ENCODE results near the gene GLB1L3.
A peak's percentile ranks its signal among the peaks of the same experiment; 100 is the strongest.
"Not testable (repeated sequence)": the region's sequence is repeated elsewhere in the genome, so short reads cannot be mapped to it uniquely, and the experiment has no call there.

Gene GLB1L3

GRCh38 chr11:134252346-134253187, 23.6 kb upstream of the GLB1L3 start:
- peak in 1 of 5 donors; percentile 15 for DNase-seq

- peak; percentile 89 to 96 (median 95) for DNase-seq
These were observed 22.8 kb upstream of the GLB1L3 start, which contains the start of the genes ACAD8 and THYN1 for GRCh38 chr11:134253188-134253993. ACAD8 (plus strand) TSS chr11:134253568; CDS start chr11:134253601, 33 bp downstream. THYN1 (minus strand) TSS chr11:134253352; CDS start chr11:134252882, 470 bp downstream.

DNA sequence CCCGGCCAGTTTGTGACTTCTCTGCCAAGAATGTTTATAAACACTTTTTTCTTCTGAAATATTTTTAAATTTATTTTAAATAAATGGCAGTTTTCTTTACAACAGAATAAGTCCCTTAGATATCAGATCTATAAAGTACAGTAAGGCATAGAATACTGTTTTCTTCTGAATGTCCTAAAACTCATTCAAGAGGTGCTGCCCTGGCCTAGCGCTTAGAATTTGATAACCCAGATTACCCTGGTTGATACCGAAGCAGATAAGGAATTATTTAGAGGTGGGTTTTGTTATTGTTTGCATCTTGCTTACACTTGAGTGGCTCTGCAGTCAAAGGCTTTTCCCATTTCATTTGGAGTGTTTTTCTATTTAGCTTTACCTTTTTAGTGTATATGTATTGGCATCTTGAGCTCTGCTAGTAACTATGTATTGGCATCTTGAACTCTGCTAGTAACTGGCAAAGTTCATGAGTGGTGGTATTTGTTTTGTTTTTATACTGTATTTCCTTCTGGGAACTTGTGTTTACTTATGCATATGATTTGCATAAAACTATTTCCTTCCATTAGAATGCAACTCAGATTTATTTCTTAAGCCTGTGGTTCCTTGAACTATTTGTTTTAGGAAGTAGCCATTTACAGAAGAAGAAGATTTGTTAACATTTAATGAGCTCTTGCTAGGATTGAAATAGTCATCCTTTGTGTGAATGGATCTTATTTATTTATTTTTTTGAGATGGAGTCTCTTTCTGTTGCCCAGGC, 21.6 kb upstream of the GLB1L3 start:
- DNase-seq = no peak

GRCh38 chr11:134255184-134255561, 21.0 kb upstream of the GLB1L3 start:
- not testable (repeated sequence) for DNase-seq

DNA sequence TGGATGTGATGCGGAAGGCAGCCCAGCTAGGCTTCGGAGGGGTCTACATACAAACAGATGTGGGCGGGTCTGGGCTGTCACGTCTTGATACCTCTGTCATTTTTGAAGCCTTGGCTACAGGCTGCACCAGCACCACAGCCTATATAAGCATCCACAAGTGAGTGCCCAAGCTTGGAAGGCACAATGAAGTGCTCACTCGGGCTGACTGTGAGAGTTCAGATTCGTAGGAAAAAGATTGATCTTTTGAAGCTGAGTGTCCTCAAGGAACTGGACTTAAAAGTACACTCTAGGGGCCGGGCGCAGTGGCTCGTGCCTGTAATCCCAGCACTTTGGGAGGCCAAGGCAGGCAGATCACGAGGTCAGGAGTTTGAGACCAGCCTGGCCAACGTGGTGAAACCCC, 19.1 kb upstream of the GLB1L3 start:
- DNase-seq = no peak

DNA sequence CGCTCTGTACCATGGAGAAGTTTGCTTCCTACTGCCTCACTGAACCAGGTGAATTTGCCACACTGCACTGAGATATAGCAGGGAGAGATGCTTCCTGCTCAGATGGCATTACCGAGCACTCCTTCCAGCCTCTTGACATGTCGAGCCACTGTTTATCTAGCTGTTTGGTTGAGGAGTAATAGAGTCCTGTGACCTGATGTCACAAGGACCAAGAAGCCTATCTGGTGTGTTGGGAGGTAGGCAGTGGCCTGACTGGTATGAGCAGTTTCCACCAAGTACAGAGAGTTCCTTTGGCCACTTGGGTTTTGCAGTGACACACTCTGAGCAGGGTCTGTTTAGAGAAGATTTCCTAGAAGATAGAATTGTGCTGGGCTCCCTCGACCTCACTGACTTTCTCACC, 17.6 kb upstream of the GLB1L3 start:
- DNase-seq = no peak

- DNase-seq = no peak
These were observed 15.7 kb upstream of the GLB1L3 start for GRCh38 chr11:134260503-134260902.

DNA sequence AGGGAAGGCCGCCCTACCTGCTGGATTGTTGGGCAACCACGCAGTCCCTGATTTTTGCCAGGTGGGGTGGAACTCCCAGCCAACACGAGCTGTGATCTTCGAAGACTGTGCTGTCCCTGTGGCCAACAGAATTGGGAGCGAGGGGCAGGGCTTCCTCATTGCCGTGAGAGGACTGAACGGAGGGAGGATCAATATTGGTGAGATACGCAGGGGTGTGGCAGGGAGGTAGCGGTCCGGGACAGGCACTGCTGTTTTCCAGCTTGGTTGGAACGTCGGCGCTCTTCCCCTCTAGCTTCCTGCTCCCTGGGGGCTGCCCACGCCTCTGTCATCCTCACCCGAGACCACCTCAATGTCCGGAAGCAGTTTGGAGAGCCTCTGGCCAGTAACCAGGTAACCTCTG, 15.2 kb upstream of the GLB1L3 start:
- DNase-seq = no peak

DNA sequence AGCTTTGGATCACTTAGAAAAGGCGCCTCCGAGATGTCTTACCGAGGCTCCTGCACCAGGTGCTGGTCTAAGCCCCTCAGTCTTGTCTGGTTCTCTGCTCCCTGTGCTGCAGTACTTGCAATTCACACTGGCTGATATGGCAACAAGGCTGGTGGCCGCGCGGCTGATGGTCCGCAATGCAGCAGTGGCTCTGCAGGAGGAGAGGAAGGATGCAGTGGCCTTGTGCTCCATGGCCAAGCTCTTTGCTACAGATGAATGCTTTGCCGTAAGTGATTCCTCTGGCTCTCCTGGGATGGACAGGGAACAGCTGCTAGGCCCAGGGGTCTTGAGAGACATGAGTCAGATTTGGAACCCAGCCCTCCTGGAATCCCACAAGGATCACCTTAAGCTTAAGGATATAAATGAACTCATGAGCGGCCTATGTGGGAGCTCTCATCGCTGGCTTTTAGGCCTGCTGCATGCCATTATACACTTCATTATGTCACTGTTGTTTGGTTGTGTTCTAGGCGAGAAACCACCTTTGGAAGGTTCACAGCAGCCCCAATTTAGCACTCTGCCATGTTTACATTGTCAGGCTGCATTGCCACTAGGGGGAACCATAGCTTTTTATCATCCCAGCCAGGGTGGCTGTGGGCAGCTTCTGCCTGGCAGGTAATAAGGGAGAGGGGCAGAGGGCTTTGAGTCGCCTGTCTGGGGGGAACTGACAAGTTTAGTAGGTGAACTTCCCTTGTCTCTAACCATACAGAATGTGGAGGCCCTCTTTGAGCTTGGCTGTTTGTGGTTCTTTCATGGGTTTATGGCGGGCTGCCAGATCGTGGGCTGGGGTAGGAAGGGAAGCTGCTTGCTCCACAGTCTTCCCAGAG, 14.3 kb upstream of the GLB1L3 start:
- peak in 2 of 5 donors; percentile 23 to 43 for DNase-seq

DNA sequence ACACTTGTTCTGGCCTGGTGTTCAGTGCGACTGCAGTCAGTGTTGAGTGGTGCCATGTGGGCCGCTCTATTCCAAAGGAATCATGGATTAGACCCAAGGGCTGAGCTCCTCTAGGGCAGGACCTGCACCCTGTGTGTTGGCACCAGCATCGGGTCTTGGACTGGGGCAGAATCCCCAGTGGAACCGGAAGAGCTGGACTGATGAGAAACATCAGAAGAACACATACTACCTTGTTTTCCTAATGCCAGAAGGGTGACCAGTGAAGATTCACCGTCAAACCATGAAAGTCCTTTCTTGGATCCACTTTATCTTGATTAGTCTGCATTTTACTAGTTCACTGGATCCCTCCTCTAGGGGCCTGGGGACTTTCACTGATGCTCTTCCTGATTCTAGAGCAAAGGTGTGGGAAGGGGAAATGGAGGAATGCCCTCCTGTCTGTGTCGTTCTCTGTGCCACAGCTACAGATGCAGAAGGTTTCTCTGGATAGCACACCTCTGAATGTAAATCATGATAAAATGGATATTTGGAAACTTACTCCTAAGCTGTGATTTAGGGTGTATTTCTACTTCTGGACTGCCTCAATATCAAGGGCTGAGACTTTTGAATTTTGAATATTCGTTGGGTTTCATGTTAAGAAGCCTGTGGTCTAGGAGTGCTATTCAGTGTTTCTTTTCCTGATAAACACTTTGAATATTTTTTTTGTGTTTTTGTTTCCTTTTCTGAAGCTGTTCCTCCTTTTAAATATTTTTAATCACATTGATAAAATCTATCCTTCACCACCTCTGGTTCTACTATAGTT, 11.0 kb upstream of the GLB1L3 start:
- no peak for DNase-seq

DNA sequence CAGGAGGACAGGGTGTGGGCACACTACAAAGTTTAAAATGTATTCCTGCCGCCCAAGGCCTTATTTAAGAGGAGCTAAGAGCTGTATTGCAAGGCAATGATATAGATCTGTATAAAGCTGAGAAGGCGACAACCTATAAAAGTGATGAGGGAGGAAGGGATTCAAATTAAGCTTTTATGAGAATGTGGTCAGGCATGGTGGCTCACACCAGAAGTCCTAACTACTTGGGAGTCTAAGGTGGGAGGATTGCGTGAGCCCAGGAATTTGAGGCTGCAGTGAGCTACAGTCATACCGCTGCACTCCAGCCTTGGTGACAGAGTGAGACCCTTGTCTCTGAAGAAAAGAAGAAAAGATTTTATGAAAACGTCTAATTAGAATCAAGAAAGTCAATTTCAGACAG, 9.7 kb upstream of the GLB1L3 start:
- no peak for DNase-seq

GRCh38 chr11:134266841-134267251, 9.3 kb upstream of the GLB1L3 start:
- no peak for DNase-seq

GRCh38 chr11:134267461-134267860, 8.7 kb upstream of the GLB1L3 start:
- DNase-seq = no peak

DNA sequence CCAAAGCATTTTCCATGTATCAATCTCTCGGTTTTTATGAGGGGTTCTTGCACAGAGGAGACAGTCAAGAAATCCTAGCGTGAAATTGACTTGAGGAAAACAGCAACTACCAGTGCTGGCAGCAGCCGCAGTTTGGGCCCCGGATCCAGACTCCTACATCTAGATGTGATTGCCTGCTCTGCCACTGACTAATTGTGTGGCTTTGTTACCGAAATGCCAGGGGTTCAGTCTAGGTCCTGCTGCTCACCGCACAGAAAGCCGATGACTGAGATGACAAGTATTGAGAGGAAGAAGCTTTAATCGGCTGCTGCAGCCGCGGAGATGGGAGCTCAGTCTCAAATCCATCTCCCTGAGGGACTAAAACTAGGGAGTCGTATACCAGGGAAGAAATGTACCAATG, 8.2 kb upstream of the GLB1L3 start:
- no peak for DNase-seq

GRCh38 chr11:134270250-134270714, 5.9 kb upstream of the GLB1L3 start:
- peak in 1 of 5 donors; percentile 83 for DNase-seq

DNA sequence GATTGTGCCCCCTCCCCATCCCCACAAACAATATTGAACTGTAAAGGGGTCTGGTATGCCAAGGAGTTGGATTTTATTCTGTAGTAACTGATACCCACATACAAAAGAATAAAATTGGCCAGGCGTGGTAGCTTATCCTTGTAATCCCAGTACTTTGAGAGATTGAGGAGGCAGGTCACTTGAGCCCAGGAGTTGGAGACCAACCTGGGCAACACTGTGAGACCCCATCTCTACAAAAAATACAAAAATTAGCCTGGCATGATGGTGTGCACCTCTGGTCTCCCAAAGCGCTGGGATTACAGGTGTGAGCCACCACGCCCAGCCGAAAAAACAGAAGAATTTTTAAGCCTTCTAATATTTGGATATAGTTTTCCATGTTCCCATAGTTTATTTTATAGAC, 4.2 kb upstream of the GLB1L3 start:
- no peak for DNase-seq

GRCh38 chr11:134272381-134273316, 3.5 kb upstream of the GLB1L3 start:
- no peak for DNase-seq

DNA sequence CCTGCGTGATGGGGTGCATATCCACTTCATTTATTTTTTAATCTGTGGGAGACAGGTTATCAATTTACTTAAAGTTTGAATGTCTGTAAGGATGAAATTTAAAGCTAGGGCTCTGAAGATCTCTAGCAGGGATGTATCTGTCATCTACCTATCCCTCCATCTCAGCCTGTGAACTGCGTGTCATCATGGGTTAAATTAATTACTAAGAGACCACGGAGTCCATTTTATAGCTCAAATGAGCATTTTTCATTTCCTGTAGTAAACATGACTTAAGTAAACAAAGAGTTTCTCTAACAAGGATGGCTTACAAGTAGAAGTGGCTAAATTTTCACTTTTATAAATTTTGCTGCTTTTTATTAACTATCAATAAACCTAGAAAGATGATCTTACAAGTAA, 2.9 kb upstream of the GLB1L3 start:
- DNase-seq = no peak

GRCh38 chr11:134275188-134275533, 1.0 kb upstream of the GLB1L3 start:
- no peak for DNase-seq

Data from T-helper 1 cell (primary cell).